Heart left ventricle (tissue), 16 donors: Measurements from ENCODE around the gene ATP2B1. TPM values are rescaled to one million over a fixed set of nuclear protein-coding genes. Genes with fewer than 3 reads are reported as not detected.

Experiments used
- ATAC-seq, 4 donors: fragments of 200-7000 bp; cut with Tn5 transposase; one replicate each; pipeline ENCODE4 v1.9.1; 2020 to 2022; ENCODE audit warnings: moderate library complexity in 4 of 4, mild to moderate bottlenecking in 3 of 4, moderate number of reproducible peaks in 1 of 4
- DNase-seq, 5 donors: peaks; one replicate each; pipeline ENCODE4 v3.0.0-alpha.2; 2020
- H3K27ac ChIP-seq, 12 donors: fragments of 200-600 bp; sonication (generic) in 4 of 12; one replicate each; pipeline versions ENCODE4 v1.5.0 to v1.8.0; 2016 to 2022; ENCODE audit warnings: mild to moderate bottlenecking in 2 of 12
- H3K27me3 ChIP-seq, 9 donors: fragments of 200-600 bp; sonication (generic) in 2 of 9; one replicate each; pipeline versions ENCODE4 v1.5.1 to v1.8.0; 2016 to 2022; ENCODE audit warnings: mild to moderate bottlenecking in 3 of 9
- H3K36me3 ChIP-seq, 9 donors: fragments of 200-600 bp; sonication (generic) in 2 of 9; one replicate each; pipeline versions ENCODE4 v1.5.0 to v1.8.0; 2018 to 2022; ENCODE audit warnings: mild to moderate bottlenecking in 2 of 9
- H3K4me1 ChIP-seq, 12 donors: fragments of 200-600 bp; sonication (generic) in 4 of 12; one replicate each; pipeline versions ENCODE4 v1.5.0 to v1.8.0; 2016 to 2022; ENCODE audit warnings: mild to moderate bottlenecking in 3 of 12
- H3K4me3 ChIP-seq, 12 donors: fragments of 200-600 bp; sonication (generic) in 4 of 12; one replicate each; pipeline versions ENCODE4 v1.5.0 to v1.8.0; 2017 to 2022; ENCODE audit warnings: mild to moderate bottlenecking in 9 of 12, moderate library complexity in 4 of 12
- H3K9me3 ChIP-seq, 12 donors: fragments of 200-600 bp; sonication (generic) in 4 of 12; one replicate each; pipeline versions ENCODE4 v1.5.0 to v1.8.0; 2016 to 2022; ENCODE audit warnings: mild to moderate bottlenecking in 1 of 12
- POLR2A ChIP-seq, 2 donors: fragments of 450-650 bp; IDR thresholded peaks; one replicate each; pipeline ENCODE4 v1.6.1; 2017; ENCODE audit warnings: antibody characterized with exemption in 2 of 2, mild to moderate bottlenecking in 2 of 2, moderate library complexity in 2 of 2
- WGBS, 4 donors: extraction: QIAGEN DNeasy Blood & Tissue Kit in 2 of 4; methylation state at CpG; one replicate each; pipeline versions ENCODE4 v1.1.5 to v1.1.7; 2013 to 2018; 5-methylcytosine and 5-hydroxymethylcytosine counted together
- intact Hi-C, 10 donors: fragments of 100-400 bp; cut with DNase I; formaldehyde crosslinking; loops; one replicate each; pipeline versions ENCODE4 v1.11.1 to v1.14.2; 2022
- polyA plus RNA-seq, 2 donors: library from polyadenylated mRNA; stranded (reverse); fragments of 200-250 nt; gene quantifications; one replicate each; pipeline ENCODE4 v1.2.3, GENCODE V29; 2013
- total RNA-seq, 9 donors: library from RNA; depleted of rRNA in 2 of 9; stranded (reverse); fragments of >200 nt in 2 of 9; fragmentation: NEBNext Ultra II Directional in 3 of 9; extraction: Animal tissue kit (Norgen Biotek cat#: 25700) in 3 of 9; gene quantifications; one replicate each; pipeline versions ENCODE4 v1.1.0 to v1.2.4, GENCODE V29; 2016 to 2023
- TF ChIP-seq, protein P1 (sequence below), 12 donors: fragments of 200-600 bp; sonication (generic) in 4 of 12; IDR thresholded peaks; one replicate each; pipeline versions ENCODE4 v1.5.0 to v1.8.0; 2018 to 2022; ENCODE audit warnings: antibody characterized with exemption in 12 of 12, mild to moderate bottlenecking in 5 of 12
- donor health status: ischemic (EF 13 %, LVEDD 7.1; RV severe dilation, severe dysfunction).
- donor health status: healthy with polysubstance abuse.
- donor health status: DM: no; HTN: yes; CAD: no.
- donor health status: DM: no; HTN: no; CAD: no.
- donor health status: ischemic (EF 25% LVEDD 6.9; RV normal size, moderate dysfunction).
- donor health status: ischemic (EF 25% LVEDD 5.7; RV mildly dilated, moderate dysfunction).
- donor health status: healthy.
- donor health status: DM: yes; HTN: yes; CAD: no.
- donor health status: ischemic (EF 35%, LVEDD 5.7; RV mildly dilated, moderate dysfunction).
- donor health status: nonischemic (EF 11% LVEDD 7.7; RV severe dilation, severe dysfunction).
- donor health status: DM: yes; HTN: yes; CAD: no.
- donor health status: PGD.
- donor health status: ischemic (EF 29% LVEDD 5.4; RV normal size, mild dysfunction).
- donor health status: nonischemic (EF 23%, LVEDD 6.1; RV moderate dilation, normal function).

The ATP2B1 gene
- total and polyA plus RNA-seq, 11 donors = 3.3 to 34.9 (median 18.5) TPM

DNA sequence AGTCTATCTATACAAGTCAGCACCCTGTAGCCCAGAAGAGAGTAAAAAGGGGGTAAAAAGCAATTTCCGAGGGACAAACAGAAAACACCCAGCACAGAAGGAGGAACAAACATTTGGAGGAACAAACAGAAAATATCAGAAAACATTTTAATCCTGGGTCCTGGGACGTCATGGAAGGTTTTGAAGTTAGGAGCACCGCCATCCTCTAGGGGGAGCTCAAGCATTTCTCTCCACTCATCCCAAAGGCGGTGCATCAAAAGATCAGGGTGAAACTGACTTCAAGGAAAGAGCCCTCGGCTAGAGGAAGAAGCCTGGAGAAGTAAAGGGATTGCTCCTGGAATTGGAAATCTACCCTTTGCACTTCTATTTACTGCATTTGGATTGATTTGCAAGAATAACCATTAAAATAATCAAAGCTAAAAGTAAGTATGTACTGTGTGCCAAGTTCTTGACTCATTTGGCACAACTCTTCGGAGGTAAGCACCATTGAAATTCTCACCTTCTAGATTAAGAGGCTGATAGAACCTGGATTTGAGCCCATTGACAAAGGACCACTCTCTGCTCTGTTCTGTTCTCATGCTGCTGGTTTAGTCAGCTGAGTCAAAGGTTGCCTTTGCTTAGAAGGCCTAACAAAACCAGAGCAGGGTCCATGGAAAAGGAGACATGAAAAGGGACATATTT, 165.6 kb downstream of the ATP2B1 start:
- Histone ChIP-seq H3K9me3 (no peaks in the 10 kb centered on the region), H3K4me3 (no peak overlapping the region)

DNA sequence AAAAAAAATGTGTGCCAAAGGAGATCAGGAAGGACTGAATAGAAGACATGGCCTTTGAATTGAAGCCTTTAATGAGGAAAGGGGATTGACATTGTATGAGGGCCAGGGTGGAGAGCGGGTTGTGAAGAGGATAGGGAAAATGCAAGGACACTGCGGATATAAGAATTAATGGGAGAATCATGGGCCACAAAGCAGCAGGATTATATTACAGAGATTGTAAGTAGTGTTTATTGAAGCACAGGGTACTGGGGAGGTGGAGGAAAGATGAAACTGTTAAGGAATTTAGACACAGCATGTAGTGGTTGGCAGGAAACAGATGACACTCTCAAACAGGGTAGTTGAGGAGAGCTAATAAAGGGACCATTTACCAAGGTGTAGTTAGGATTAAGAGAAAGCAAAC, 166.4 kb downstream of the ATP2B1 start:
- no peak overlapping the region for H3K4me3 ChIP-seq
- H3K27ac ChIP-seq = no peak overlapping the region
- no peaks in the 10 kb centered on the region for H3K27me3 ChIP-seq
- peaks cover 0 to 32% (median 19%) of the 10 kb centered on the region in 12 donors for H3K4me1 ChIP-seq
- DNase-seq (no peak), ATAC-seq (no peak)
- H3K36me3 ChIP-seq = no peaks in the 10 kb centered on the region
- intact Hi-C loops = loop anchor here (5.0 to 10.0 kb wide), 15 partner anchors 163 to 1420 kb away; partner anchors contain the start of genes ATP2B1 (in 5 of the 10) and CCER1 (in 2 of the 10)
- no peak for TF ChIP-seq POLR2A (IDR thresholded peaks at IDR 0.05)
- TF ChIP-seq, protein P1, sequence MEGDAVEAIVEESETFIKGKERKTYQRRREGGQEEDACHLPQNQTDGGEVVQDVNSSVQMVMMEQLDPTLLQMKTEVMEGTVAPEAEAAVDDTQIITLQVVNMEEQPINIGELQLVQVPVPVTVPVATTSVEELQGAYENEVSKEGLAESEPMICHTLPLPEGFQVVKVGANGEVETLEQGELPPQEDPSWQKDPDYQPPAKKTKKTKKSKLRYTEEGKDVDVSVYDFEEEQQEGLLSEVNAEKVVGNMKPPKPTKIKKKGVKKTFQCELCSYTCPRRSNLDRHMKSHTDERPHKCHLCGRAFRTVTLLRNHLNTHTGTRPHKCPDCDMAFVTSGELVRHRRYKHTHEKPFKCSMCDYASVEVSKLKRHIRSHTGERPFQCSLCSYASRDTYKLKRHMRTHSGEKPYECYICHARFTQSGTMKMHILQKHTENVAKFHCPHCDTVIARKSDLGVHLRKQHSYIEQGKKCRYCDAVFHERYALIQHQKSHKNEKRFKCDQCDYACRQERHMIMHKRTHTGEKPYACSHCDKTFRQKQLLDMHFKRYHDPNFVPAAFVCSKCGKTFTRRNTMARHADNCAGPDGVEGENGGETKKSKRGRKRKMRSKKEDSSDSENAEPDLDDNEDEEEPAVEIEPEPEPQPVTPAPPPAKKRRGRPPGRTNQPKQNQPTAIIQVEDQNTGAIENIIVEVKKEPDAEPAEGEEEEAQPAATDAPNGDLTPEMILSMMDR (IDR thresholded peaks at IDR 0.05) = no peak
- 95 to 98% (median 96%) methylated on average over 2 of the region's 2 CpGs for WGBS, 4 donors
- no peaks in the 10 kb centered on the region for H3K9me3 ChIP-seq

More for the DNA sequence above, 165.6 kb downstream of the ATP2B1 start:
- DNase-seq = peak in 4 of 5 donors; percentile 39 to 63 (median 53)
- ATAC-seq = peak; percentile 47 to 79 (median 73)
- H3K4me1 ChIP-seq = peaks cover 0 to 32% (median 19%) of the 10 kb centered on the region in 12 donors
- H3K36me3 ChIP-seq = no peaks in the 10 kb centered on the region
- WGBS, 4 donors = 10 to 15% (median 11%) methylated on average over 6 of the region's 6 CpGs
- H3K27ac ChIP-seq = no peak overlapping the region
- H3K27me3 ChIP-seq = no peaks in the 10 kb centered on the region
- intact Hi-C loops = loop anchor here (5.0 to 10.0 kb wide), 15 partner anchors 162 to 1419 kb away; partner anchors contain the start of genes ATP2B1 (in 5 of the 10) and CCER1 (in 2 of the 10)
- no peak for TF ChIP-seq POLR2A (IDR thresholded peaks at IDR 0.05)
- TF ChIP-seq, protein P1 (IDR thresholded peaks at IDR 0.05) = peak; percentile 79 to 93 (median 88)

DNA sequence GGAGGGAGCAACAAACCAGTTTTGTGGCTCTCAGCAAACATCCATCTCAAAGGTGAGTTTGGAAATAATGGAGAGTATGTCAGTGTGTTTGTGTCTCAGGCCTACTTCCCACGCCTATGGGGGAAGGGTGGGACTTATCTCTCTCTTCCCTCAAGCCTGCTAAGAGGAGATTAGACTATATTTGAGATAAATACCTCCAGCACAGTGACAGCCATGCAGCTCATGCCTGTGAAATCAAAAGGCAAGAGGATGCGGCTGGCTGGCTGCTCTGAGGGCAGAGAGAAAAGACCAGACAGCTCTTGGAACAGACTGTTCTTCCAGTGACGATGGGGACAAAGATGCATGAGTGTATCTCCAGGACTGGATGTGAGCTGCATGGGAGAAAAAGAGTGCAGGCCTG, 168.1 kb downstream of the ATP2B1 start:
- no peak overlapping the region for H3K27ac ChIP-seq
- TF ChIP-seq, protein P1 (IDR thresholded peaks at IDR 0.05) = no peak
- no peak for TF ChIP-seq POLR2A (IDR thresholded peaks at IDR 0.05)
- H3K36me3 ChIP-seq = no peaks in the 10 kb centered on the region
- H3K4me1 ChIP-seq = peaks cover 0 to 29% (median 17%) of the 10 kb centered on the region in 12 donors
- intact Hi-C loops = loop anchor here (5.0 to 10.0 kb wide), 15 partner anchors 164 to 1422 kb away; partner anchors contain the start of genes ATP2B1 (in 5 of the 10) and CCER1 (in 2 of the 10)
- H3K9me3 ChIP-seq = no peaks in the 10 kb centered on the region
- ATAC-seq (no peak), DNase-seq (no peak)
- 61 to 83% (median 61%) methylated on average over 3 of the region's 3 CpGs for WGBS, 4 donors
- H3K4me3 ChIP-seq = no peak overlapping the region
- no peaks in the 10 kb centered on the region for H3K27me3 ChIP-seq

DNA sequence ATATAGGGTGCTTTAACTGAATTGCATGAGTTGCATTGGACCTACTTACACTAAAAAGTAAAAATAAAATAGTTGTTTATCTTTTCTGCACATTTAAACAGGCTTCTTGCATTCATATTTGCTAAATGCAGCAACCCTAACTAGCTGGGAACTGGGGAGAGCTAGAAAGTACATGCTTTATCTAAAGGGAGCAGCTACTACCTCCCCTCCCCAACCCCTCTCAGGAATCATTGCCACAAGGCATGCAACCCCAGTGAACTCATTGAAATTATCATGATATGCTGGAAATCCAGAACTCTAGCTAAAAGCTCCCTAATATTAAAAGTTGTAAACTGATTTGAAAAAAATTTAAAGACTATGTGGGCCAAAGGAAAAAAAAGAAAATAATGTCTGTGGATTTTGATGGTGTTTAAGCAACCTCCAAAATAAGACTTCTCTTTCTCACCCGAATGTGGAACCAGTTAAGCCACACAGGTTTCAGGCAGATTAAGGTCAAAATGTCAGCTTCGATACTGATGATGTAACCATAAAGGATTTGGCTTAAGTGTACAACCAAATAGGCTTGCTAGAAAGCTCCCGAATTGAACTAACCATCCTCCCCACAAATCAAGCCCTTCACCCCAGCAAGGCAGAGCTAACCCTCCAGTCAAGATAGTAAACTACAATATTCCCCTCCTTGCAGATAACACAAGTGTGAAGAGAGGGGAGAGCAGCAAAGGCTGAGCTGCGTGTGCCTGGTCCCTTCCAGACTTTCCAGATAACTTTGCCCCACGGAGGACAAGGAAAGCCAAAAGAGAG, 169.0 kb downstream of the ATP2B1 start:
- H3K4me1 ChIP-seq = peaks cover 0 to 20% (median 8%) of the 10 kb centered on the region in 12 donors
- no peak overlapping the region for H3K4me3 ChIP-seq
- no peaks in the 10 kb centered on the region for H3K27me3 ChIP-seq
- intact Hi-C loops = loop anchor here (5.0 to 10.0 kb wide), 15 partner anchors 165 to 1423 kb away; partner anchors contain the start of genes ATP2B1 (in 5 of the 10) and CCER1 (in 2 of the 10)
- no peaks in the 10 kb centered on the region for H3K36me3 ChIP-seq
- H3K27ac ChIP-seq = no peak overlapping the region
- DNase-seq (no peak), ATAC-seq (no peak)
- H3K9me3 ChIP-seq = no peaks in the 10 kb centered on the region
- TF ChIP-seq POLR2A (IDR thresholded peaks at IDR 0.05) = no peak
- TF ChIP-seq, protein P1 (IDR thresholded peaks at IDR 0.05) = no peak
- 57 to 83% (median 69%) methylated on average over 5 of the region's 5 CpGs for WGBS, 4 donors
